H1 (cell line): ENCODE measurements around the gene RARRES1. TPM values are rescaled to one million over a fixed set of nuclear protein-coding genes. Genes with fewer than 3 reads are reported as not detected.

Experiments
- CTCF ChIA-PET: fragments of 300-600 bp; sonication (Branson Sonifier 250); formaldehyde crosslinking; loops from one replicate; lab custom pipeline; 2021; ENCODE audit not compliant: partially characterized antibody; lab: Charles Lee
- POLR2A ChIA-PET: fragments of 300-600 bp; sonication (Branson Sonifier 250); formaldehyde crosslinking; loops from one replicate; lab custom pipeline; 2021; ENCODE audit warnings: inconsistent platforms; ENCODE audit not compliant: partially characterized antibody; lab: Charles Lee
- DNase-seq, 2 experiments: peaks; one replicate each; pipeline versions ENCODE4 v3.0.0 to v3.0.0-alpha.2; 2010 to 2022; ENCODE audit warnings: low spot score in 2 of 2, low read depth in 1 of 2, mixed read lengths in 1 of 2
- FAIRE-seq: peaks from 2 replicates; lab custom pipeline; 2011; peaks lifted over from hg19 to GRCh38; lab: Jason Lieb, UNC
- H2AFZ ChIP-seq: 2 replicates; pipeline ENCODE4 v1.8.1; 2012; ENCODE audit warnings: low read length, inconsistent platforms
- H2AK5ac ChIP-seq: 2 replicates; pipeline ENCODE4 v1.6.1; 2013; ENCODE audit warnings: low read depth, low read length
- H2BK120ac ChIP-seq: replicated peaks from 2 replicates; pipeline ENCODE3; 2013; ENCODE audit warnings: low read depth, low read length, inconsistent platforms
- H2BK12ac ChIP-seq: 2 replicates; pipeline ENCODE4 v1.6.1; 2013; ENCODE audit warnings: low read depth, low read length
- H2BK15ac ChIP-seq: 2 replicates; pipeline ENCODE4 v1.6.1; 2013; ENCODE audit warnings: low read length
- H2BK20ac ChIP-seq: 2 replicates; pipeline ENCODE4 v1.6.1; 2013; ENCODE audit warnings: low read length
- H2BK5ac ChIP-seq: 2 replicates; pipeline ENCODE4 v1.6.1; 2013; ENCODE audit warnings: low read depth, low read length
- H3K14ac ChIP-seq: 2 replicates; pipeline ENCODE4 v1.6.1; 2013; ENCODE audit warnings: inconsistent platforms; ENCODE audit not compliant: insufficient read length
- H3K18ac ChIP-seq: 2 replicates; pipeline ENCODE4 v1.6.1; 2013; ENCODE audit warnings: low read length; ENCODE audit errors: extremely low read depth
- H3K23ac ChIP-seq: 2 replicates; pipeline ENCODE4 v1.6.1; 2013; ENCODE audit warnings: inconsistent platforms; ENCODE audit not compliant: insufficient read length
- H3K23me2 ChIP-seq: 2 replicates; pipeline ENCODE4 v1.6.1; 2013; ENCODE audit warnings: low read depth, low read length
- H3K27ac ChIP-seq: 2 replicates; pipeline ENCODE4 v1.6.1; 2011; ENCODE audit warnings: low read depth, low read length, inconsistent platforms
- H3K27me3 ChIP-seq, 4 experiments: replicated peaks in 1 of 4; 1 replicate in 1 of 4; 2 replicates in 3 of 4; pipeline versions ENCODE4 v1.6.1 to v1.8.1; 2011 to 2013; ENCODE audit warnings: low read length in 3 of 4, mild to moderate bottlenecking in 3 of 4, inconsistent platforms in 2 of 4, mixed read lengths in 2 of 4, moderate library complexity in 1 of 4; ENCODE audit not compliant: control insufficient read depth in 3 of 4, insufficient read depth in 3 of 4; ENCODE audit errors: extremely low read depth in 1 of 4
- H3K36me3 ChIP-seq, 4 experiments: 2 replicates each; pipeline versions ENCODE4 v1.6.1 to v1.8.1; 2011 to 2013; ENCODE audit warnings: mild to moderate bottlenecking in 4 of 4, low read length in 3 of 4, moderate library complexity in 2 of 4, control low read depth in 1 of 4, inconsistent platforms in 1 of 4; ENCODE audit not compliant: insufficient read depth in 4 of 4, control insufficient read depth in 2 of 4
- H3K4ac ChIP-seq: replicated peaks from 2 replicates; pipeline ENCODE3; 2013; ENCODE audit warnings: low read length, low read depth, mixed read lengths, inconsistent platforms; ENCODE audit not compliant: insufficient read length
- H3K4me1 ChIP-seq, 4 experiments: replicated peaks in 1 of 4; 1 replicate in 1 of 4; 2 replicates in 3 of 4; pipeline versions ENCODE4 v1.6.1 to v1.8.1; 2011 to 2013; ENCODE audit warnings: low read length in 3 of 4, inconsistent platforms in 2 of 4, mixed read lengths in 1 of 4; ENCODE audit not compliant: insufficient read depth in 4 of 4, control insufficient read depth in 3 of 4
- H3K4me2 ChIP-seq, 2 experiments: 2 replicates each; pipeline versions ENCODE4 v1.6.1 to v1.8.1; 2011 to 2013; ENCODE audit warnings: low read depth in 2 of 2, low read length in 2 of 2, control low read depth in 1 of 2, inconsistent platforms in 1 of 2, mild to moderate bottlenecking in 1 of 2; ENCODE audit not compliant: insufficient read depth in 1 of 2
- H3K4me3 ChIP-seq, 4 experiments: fragments of 200-600, 300-600 bp in 1 of 4; sonication (generic), shearing (Covaris generic), sonication (Bioruptor Twin) in 1 of 4; 2 replicates each; pipeline versions ENCODE4 v1.5.1 to v1.8.1; 2011 to 2016; ENCODE audit warnings: low read length in 4 of 4, low read depth in 3 of 4, control low read depth in 2 of 4, inconsistent platforms in 2 of 4, mild to moderate bottlenecking in 2 of 4, mixed read lengths in 1 of 4, moderate library complexity in 1 of 4; ENCODE audit not compliant: insufficient read depth in 2 of 4; ENCODE audit errors: extremely low read depth in 1 of 4
- H3K56ac ChIP-seq: replicated peaks from 2 replicates; pipeline ENCODE3; 2013; ENCODE audit warnings: low read depth, mild to moderate bottlenecking, mixed read lengths, low read length, inconsistent platforms; ENCODE audit not compliant: insufficient read length
- H3K79me1 ChIP-seq: 2 replicates; pipeline ENCODE4 v1.6.1; 2013; ENCODE audit warnings: low read depth, low read length, control low read depth
- H3K79me2 ChIP-seq, 2 experiments: 2 replicates each; pipeline versions ENCODE4 v1.6.1 to v1.8.1; 2012 to 2013; ENCODE audit warnings: low read length in 2 of 2, mild to moderate bottlenecking in 2 of 2, inconsistent platforms in 1 of 2; ENCODE audit not compliant: insufficient read depth in 2 of 2, control insufficient read depth in 1 of 2
- H3K9ac ChIP-seq, 4 experiments: replicated peaks in 1 of 4; 1 replicate in 1 of 4; 2 replicates in 3 of 4; pipeline versions ENCODE4 v1.6.1 to v1.8.1; 2011 to 2013; ENCODE audit warnings: low read depth in 3 of 4, low read length in 3 of 4, control low read depth in 2 of 4, mild to moderate bottlenecking in 2 of 4, moderate library complexity in 2 of 4, inconsistent platforms in 1 of 4; ENCODE audit errors: extremely low read depth in 1 of 4
- H3K9me3 ChIP-seq, 2 experiments: 2 replicates each; pipeline versions ENCODE4 v1.6.1 to v1.8.1; 2012 to 2013; ENCODE audit warnings: mild to moderate bottlenecking in 2 of 2, moderate library complexity in 2 of 2, control low read depth in 1 of 2, inconsistent platforms in 1 of 2, low read depth in 1 of 2, low read length in 1 of 2, mixed read lengths in 1 of 2; ENCODE audit not compliant: insufficient read depth in 2 of 2
- H4K20me1 ChIP-seq, 2 experiments: replicated peaks in 1 of 2; 2 replicates each; pipeline versions ENCODE3 to v1.8.1; 2011 to 2013; ENCODE audit warnings: inconsistent platforms in 2 of 2, low read length in 2 of 2, mild to moderate bottlenecking in 1 of 2; ENCODE audit not compliant: insufficient read depth in 2 of 2, control insufficient read depth in 1 of 2
- H4K5ac ChIP-seq: 2 replicates; pipeline ENCODE4 v1.6.1; 2013; ENCODE audit warnings: low read length, low read depth, mixed read lengths, inconsistent platforms; ENCODE audit not compliant: insufficient read length
- H4K8ac ChIP-seq: 2 replicates; pipeline ENCODE4 v1.8.0; 2013; ENCODE audit warnings: mild to moderate bottlenecking, moderate library complexity, low read length, inconsistent platforms; ENCODE audit not compliant: insufficient read depth; ENCODE audit errors: extremely low read depth
- H4K91ac ChIP-seq: replicated peaks from 2 replicates; pipeline ENCODE3; 2013; ENCODE audit warnings: low read length, mixed read lengths, inconsistent platforms; ENCODE audit not compliant: insufficient read length
- ASH2L ChIP-seq: fragments of 200-600, 300-600 bp; sonication (generic); IDR thresholded peaks from one replicate; pipeline ENCODE4 v1.7.1; 2017; ENCODE audit warnings: low read length
- E2F6 ChIP-seq: IDR thresholded peaks from 2 replicates; pipeline ENCODE4 v1.6.1; 2012; ENCODE audit warnings: inconsistent platforms
- FOSL1 ChIP-seq: IDR thresholded peaks from 2 replicates; pipeline ENCODE4 v1.6.1; 2011; ENCODE audit warnings: mild to moderate bottlenecking, low read depth, low read length, moderate library complexity; ENCODE audit not compliant: insufficient read depth
- KDM5A ChIP-seq: fragments of 200-600 bp; IDR thresholded peaks from 2 replicates; pipeline ENCODE4 v1.7.1; 2012; ENCODE audit warnings: mild to moderate bottlenecking, low read length, inconsistent platforms, mixed read lengths
- NRF1 ChIP-seq: IDR thresholded peaks from 2 replicates; pipeline ENCODE4 v1.6.1; 2011; ENCODE audit warnings: mild to moderate bottlenecking, low read depth, low read length, improper control_type of control experiment
- PHF8 ChIP-seq: fragments of 200-600 bp; sonication (generic); conservative IDR thresholded peaks from 2 replicates; pipeline ENCODE4 v1.7.1; 2012; ENCODE audit warnings: low read depth, mild to moderate bottlenecking, inconsistent platforms, low read length, moderate library complexity
- SIRT6 ChIP-seq: IDR thresholded peaks from one replicate; pipeline ENCODE4 v1.7.1; 2012; ENCODE audit warnings: low read length, inconsistent platforms
- SP2 ChIP-seq: IDR thresholded peaks from 2 replicates; pipeline ENCODE4 v1.6.1; 2012; ENCODE audit warnings: mild to moderate bottlenecking, low read length, inconsistent platforms
- SUZ12 ChIP-seq: fragments of 200-600 bp; sonication (generic); IDR thresholded peaks from 2 replicates; pipeline ENCODE4 v1.6.1; 2012; ENCODE audit warnings: mild to moderate bottlenecking, inconsistent platforms, low read length, moderate library complexity, mixed read lengths
- TAF1 ChIP-seq: IDR thresholded peaks from 2 replicates; pipeline ENCODE4 v1.6.1; 2011; ENCODE audit warnings: mild to moderate bottlenecking, low read depth, low read length
- TEAD4 ChIP-seq: IDR thresholded peaks from 2 replicates; pipeline ENCODE4 v1.6.1; 2012; ENCODE audit warnings: low read depth, low read length, inconsistent platforms, mixed read lengths
- WGBS, 2 experiments: shearing (Covaris generic) in 1 of 2; methylation state at CpG; one replicate each; pipeline versions ENCODE4 v1.1.6 to v1.1.7; 2013 to 2015; ENCODE audit warnings: low lambda C conversion rate in 2 of 2, mixed read lengths in 2 of 2, inconsistent platforms in 1 of 2, low coverage in 1 of 2, missing lambda C conversion rate in 1 of 2; ENCODE audit not compliant: insufficient replicate concordance in 2 of 2, insufficient coverage in 1 of 2, insufficient read length in 1 of 2; ENCODE audit errors: extremely low coverage in 1 of 2, missing lambda C conversion rate in 1 of 2; 5-methylcytosine and 5-hydroxymethylcytosine counted together
- polyA plus RNA-seq, 7 experiments: library from polyadenylated mRNA; depleted of rRNA in 3 of 7; stranded (reverse) in 5 of 7; unstranded in 2 of 7; fragments of >200 nt in 5 of 7; fragments of 200-250 nt in 2 of 7; gene quantifications; 1 replicate in 5 of 7; 2 replicates in 1 of 7; 4 replicates in 1 of 7; pipeline versions ENCODE4 v1.2.1 to v1.2.3, GENCODE V29; 2011 to 2013; ENCODE audit warnings: missing spikeins in 2 of 7, mixed read lengths in 2 of 7
- total RNA-seq: library from RNA; stranded (reverse); fragmentation: NEBNext Ultra II Directional; extraction: Animal tissue kit (Norgen Biotek cat#: 25700); gene quantifications from 2 replicates; pipeline ENCODE4 v1.2.1, GENCODE V29; 2021
- TF ChIP-seq, protein P1 (sequence below): IDR thresholded peaks from 2 replicates; pipeline ENCODE4 v1.6.1; 2012; ENCODE audit warnings: low read length, inconsistent platforms

Gene RARRES1
- total and polyA plus RNA-seq, 2 of the 8 experiments (the other 6 are each of a cell fraction or from before 2014, with no cell fraction given), result 0.26 to 0.71 TPM

- Histone ChIP-seq H4K20me1 (no peaks in the 10 kb centered on the region), H3K27ac (no peak overlapping the region), H3K4me2 (no peak overlapping the region), H3K9me3 (no peaks in the 10 kb centered on the region), H3K4ac (no peak overlapping the region), H2AK5ac (no peak overlapping the region), H2BK15ac (no peak overlapping the region), H3K4me3 (no peak overlapping the region), H2AFZ (no peak overlapping the region), H3K23me2 (no peaks in the 10 kb centered on the region), H2BK120ac (no peak overlapping the region), H2BK12ac (no peak overlapping the region), H3K79me1 (no peaks in the 10 kb centered on the region; the same call in 1 of the 2 replicates), H3K56ac (no peak overlapping the region), H2BK5ac (no peak overlapping the region), H3K79me2 (0 out of 4 replicates have a peak, but pooled peaks cover 0 to under 1% of the 10 kb centered on the region in 2 experiments), H3K4me1 (no peaks in the 10 kb centered on the region), H3K9ac (no peak overlapping the region), H3K27me3 (no peaks in the 10 kb centered on the region), H3K23ac (no peak overlapping the region), H4K91ac (no peak overlapping the region), H4K5ac (no peak overlapping the region), H3K18ac (no peak overlapping the region), H3K14ac (no peak overlapping the region), H3K36me3 (peaks cover 2 to 42% (median 14%) of the 10 kb centered on the region in 4 experiments; a peak in 6 of 8 replicates), H4K8ac (no peak overlapping the region), H2BK20ac (no peak overlapping the region)
- POLR2A ChIA-PET, result no interaction called here
- FAIRE-seq (no peak), DNase-seq (no peak)
- 94% methylated on average over 3 of the region's 3 CpGs; no CpG with 5 or more reads in 1 of the 2 experiments for WGBS, 2 experiments
- CTCF ChIA-PET, result interaction anchor here (1.2 to 2.4 kb wide), 4 partner anchors 7 to 18 kb away, joined by 3 to 7 read pairs (median 4); partner anchors contain the start of gene GFM1
- TF ChIP-seq FOSL1 (no peak), SUZ12 (no peak), SP2 (no peak), E2F6 (no peak), ASH2L (no peak), KDM5A (no peak), TAF1 (no peak), SIRT6 (no peak), PHF8 (no peak), NRF1 (no peak), TEAD4 (no peak)
- TF ChIP-seq, protein P1, sequence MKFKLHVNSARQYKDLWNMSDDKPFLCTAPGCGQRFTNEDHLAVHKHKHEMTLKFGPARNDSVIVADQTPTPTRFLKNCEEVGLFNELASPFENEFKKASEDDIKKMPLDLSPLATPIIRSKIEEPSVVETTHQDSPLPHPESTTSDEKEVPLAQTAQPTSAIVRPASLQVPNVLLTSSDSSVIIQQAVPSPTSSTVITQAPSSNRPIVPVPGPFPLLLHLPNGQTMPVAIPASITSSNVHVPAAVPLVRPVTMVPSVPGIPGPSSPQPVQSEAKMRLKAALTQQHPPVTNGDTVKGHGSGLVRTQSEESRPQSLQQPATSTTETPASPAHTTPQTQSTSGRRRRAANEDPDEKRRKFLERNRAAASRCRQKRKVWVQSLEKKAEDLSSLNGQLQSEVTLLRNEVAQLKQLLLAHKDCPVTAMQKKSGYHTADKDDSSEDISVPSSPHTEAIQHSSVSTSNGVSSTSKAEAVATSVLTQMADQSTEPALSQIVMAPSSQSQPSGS, result no peak
These were observed 79.8 kb downstream of the RARRES1 start for GRCh38 chr3:158652463-158652862.
